Fibroblast of the aortic adventitia (primary cell): ENCODE results near the gene NFATC1. TPM values are rescaled to one million over a fixed set of nuclear protein-coding genes. Genes with fewer than 3 reads are reported as not detected.
A peak's percentile ranks its signal among the peaks of the same experiment; 100 is the strongest.
"Not testable (repeated sequence)": the region's sequence is repeated elsewhere in the genome, so short reads cannot be mapped to it uniquely, and the experiment has no call there.

ENCODE experiments used
- DNase-seq: peaks from one replicate; pipeline ENCODE4 v3.0.0-alpha.2; 2010; ENCODE audit warnings: low read depth
- H3K4me3 ChIP-seq: 2 replicates; pipeline ENCODE4 v1.5.1; 2011; ENCODE audit warnings: low read depth, mild to moderate bottlenecking, control low read depth, low read length, moderate library complexity
- total RNA-seq: library from RNA; depleted of rRNA; stranded (reverse); fragments of >200 nt; gene quantifications from 2 replicates; pipeline ENCODE4 v1.2.3, GENCODE V29; 2012; ENCODE audit warnings: low replicate concordance
- TF ChIP-seq, protein P1 (sequence below): IDR thresholded peaks from 2 replicates; pipeline ENCODE4 v1.5.1; 2011; ENCODE audit warnings: mild to moderate bottlenecking, low read length, control low read depth, inconsistent platforms; ENCODE audit not compliant: insufficient read depth

NFATC1 gene
- total RNA-seq, 1 donor: 3.0 TPM

GRCh38 chr18:79497638-79498081 is 101.9 kb downstream of the NFATC1 start:
- TF ChIP-seq, protein P1, sequence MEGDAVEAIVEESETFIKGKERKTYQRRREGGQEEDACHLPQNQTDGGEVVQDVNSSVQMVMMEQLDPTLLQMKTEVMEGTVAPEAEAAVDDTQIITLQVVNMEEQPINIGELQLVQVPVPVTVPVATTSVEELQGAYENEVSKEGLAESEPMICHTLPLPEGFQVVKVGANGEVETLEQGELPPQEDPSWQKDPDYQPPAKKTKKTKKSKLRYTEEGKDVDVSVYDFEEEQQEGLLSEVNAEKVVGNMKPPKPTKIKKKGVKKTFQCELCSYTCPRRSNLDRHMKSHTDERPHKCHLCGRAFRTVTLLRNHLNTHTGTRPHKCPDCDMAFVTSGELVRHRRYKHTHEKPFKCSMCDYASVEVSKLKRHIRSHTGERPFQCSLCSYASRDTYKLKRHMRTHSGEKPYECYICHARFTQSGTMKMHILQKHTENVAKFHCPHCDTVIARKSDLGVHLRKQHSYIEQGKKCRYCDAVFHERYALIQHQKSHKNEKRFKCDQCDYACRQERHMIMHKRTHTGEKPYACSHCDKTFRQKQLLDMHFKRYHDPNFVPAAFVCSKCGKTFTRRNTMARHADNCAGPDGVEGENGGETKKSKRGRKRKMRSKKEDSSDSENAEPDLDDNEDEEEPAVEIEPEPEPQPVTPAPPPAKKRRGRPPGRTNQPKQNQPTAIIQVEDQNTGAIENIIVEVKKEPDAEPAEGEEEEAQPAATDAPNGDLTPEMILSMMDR: no peak
- no peak for DNase-seq
- H3K4me3 ChIP-seq: no peak overlapping the region

DNA sequence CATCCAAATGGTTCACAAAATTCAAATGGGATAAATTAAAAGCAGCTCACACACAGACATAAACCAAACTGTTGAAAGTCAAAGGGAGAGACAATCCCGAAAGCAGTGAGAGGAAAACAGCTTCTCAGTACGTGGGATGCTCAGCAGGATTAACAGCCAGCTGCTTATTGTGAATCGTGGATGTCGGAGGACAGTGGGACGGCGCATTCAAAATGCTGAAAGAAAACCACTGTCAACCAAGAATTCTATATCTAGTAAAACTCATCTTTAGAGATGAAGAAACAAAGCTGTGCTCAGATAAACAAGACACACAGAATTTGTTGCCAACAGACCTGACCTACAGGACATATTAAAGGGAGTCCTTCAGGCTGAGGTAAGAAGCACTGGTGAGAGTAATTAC is 102.9 kb downstream of the NFATC1 start:
- TF ChIP-seq, protein P1: no peak
- H3K4me3 ChIP-seq: no peak overlapping the region
- no peak for DNase-seq

DNA sequence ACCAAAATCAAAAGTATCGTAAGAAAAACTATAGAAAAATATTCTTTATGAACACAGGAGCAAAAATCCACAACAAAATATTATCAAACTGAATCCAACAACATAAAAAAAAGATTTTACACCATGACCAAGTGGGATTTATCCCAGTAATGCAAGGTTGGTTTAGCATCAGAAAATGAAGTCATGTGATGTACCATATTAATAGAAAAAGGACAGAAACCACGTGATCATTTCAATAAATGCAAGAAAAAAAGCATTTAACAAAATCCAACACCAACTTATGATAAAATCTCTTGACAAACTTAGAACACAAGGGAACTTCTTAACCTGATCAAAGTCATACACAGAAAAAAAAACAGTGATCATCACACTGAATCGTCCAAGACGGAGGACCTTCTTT is 105.3 kb downstream of the NFATC1 start:
- H3K4me3 ChIP-seq: no peak overlapping the region
- TF ChIP-seq, protein P1: no peak
- DNase-seq: no peak

DNA sequence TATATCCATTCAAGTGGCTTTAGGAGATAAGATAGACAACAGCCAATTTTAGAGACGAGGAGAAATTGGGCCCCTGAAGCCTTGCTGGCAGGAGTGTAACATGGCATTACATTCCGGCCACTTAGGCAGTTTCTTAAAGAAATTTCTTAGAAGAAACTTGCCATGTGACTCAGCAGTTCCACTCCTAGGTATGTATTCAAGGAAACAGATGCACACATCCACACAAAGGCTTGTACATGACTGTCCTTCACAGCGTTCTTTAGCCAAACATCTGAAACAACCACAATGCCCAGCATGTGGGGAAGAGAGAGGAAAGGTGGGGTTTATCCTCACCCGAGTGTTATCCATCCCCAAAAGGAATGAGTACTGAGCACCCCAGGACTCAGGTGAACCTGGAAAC is 107.1 kb downstream of the NFATC1 start:
- peak; percentile 34 for DNase-seq
- TF ChIP-seq, protein P1: no peak
- no peak overlapping the region for H3K4me3 ChIP-seq

- DNase-seq: no peak
- no peak overlapping the region for H3K4me3 ChIP-seq
- TF ChIP-seq, protein P1: no peak
Observed at GRCh38 chr18:79503406-79503805, 107.7 kb downstream of the NFATC1 start.

DNA sequence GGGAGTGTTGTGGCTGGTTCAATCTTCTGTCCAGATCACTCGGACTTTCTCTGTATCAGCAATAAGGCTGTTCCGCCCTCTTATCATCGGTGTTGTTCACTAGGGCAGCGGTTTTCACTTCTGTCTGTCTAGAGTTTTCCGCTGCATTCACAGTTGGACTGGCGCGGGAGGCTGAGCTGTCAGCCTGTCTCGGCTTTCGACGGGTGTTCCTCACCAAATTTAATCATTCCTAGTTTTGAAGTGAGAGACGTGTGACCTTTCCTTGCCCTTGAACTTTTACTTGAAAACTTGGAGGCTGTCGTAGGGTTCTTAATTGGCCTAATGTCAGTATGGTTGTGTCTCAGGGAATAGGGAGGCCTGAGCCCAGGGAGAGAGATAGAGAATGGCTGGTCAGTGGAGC is 108.3 kb downstream of the NFATC1 start:
- H3K4me3 ChIP-seq: no peak overlapping the region
- TF ChIP-seq, protein P1: no peak
- DNase-seq: no peak

GRCh38 chr18:79504495-79504894 is 108.8 kb downstream of the NFATC1 start:
- not testable (repeated sequence) for H3K4me3 ChIP-seq, DNase-seq

DNA sequence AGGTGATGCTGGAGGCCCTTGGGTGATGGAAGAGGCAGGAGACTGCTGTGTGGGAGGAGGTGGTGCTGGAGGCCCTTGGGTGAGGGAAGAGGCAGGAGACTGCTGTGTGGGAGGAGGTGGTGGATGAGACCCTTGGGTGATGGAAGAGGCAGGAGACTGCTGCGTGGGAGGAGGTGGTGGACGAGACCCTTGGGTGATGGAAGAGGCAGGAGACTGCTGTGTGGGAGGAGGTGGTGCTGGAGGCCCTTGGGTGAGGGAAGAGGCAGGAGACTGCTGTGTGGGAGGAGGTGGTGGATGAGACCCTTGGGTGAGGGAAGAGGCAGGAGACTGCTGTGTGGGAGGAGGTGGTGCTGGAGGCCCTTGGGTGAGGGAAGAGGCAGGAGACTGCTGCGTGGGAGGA is 109.7 kb downstream of the NFATC1 start:
- DNase-seq, H3K4me3 ChIP-seq: not testable (repeated sequence)
